B cell (primary cell): ENCODE measurements around the gene TPBG.

Source experiments
- CTCF ChIP-seq: fragments of 200-600 bp; IDR thresholded peaks from one replicate; pipeline ENCODE4 v1.8.0; 2022; ENCODE audit warnings: antibody characterized with exemption, mild to moderate bottlenecking
- EZH2 ChIP-seq: IDR thresholded peaks from 2 replicates; pipeline ENCODE4 v1.6.1; 2012; ENCODE audit warnings: borderline replicate concordance, low read depth, mild to moderate bottlenecking, moderate library complexity, low read length; ENCODE audit not compliant: insufficient read depth, poor library complexity, severe bottlenecking

DNA sequence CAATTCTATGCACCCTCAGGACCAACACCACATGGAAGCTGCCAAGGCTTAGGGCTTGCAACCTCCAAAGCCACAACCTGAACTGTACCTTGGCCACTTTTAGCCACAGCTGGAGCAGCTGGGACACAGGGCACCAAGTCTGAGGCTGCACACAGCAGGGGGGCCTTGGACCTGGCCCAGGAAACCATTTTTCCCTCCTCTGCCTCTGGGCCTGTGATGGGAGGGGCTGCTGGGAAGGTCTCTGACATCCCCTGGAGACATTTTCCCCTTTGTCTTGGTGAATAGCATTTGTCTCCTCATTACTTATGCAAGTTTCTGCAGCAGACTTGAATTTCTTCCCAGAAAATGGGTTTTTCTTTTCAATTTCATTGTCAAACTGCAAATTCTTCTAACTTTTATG lies 13.0 kb downstream of the TPBG start:
- TF ChIP-seq CTCF, result no peak
- TF ChIP-seq EZH2, result no peak
